Metanephros (tissue), 1 donor: ENCODE data around the gene MUC15. TPM values are rescaled to one million over a fixed set of nuclear protein-coding genes. Genes with fewer than 3 reads are reported as not detected.

Experiments
- total RNA-seq: library from RNA; depleted of rRNA; stranded (reverse); fragments of >200 nt; gene quantifications from one replicate; pipeline ENCODE4 v1.2.3, GENCODE V29; 2014

MUC15 gene
- 4.6 TPM for total RNA-seq

GRCh38 chr11:26571861-26572654, at the start of gene MUC15:
TSS of gene MUC15 (minus strand) at chr11:26572263. CDS start at chr11:26567094, 5,169 bp downstream.

Other genes starting within 250 kb of the MUC15 start
- gene ANO3, start 240.1 kb downstream of the MUC15 start, total RNA-seq = 2.0 TPM
- gene SLC5A12, start 149.8 kb upstream of the MUC15 start, total RNA-seq = 38.4 TPM